T-cell (primary cell): ENCODE results near the gene SREBF2. TPM values are rescaled to one million over a fixed set of nuclear protein-coding genes. Genes with fewer than 3 reads are reported as not detected.

ENCODE experiments used
- ATAC-seq, 4 experiments: fragments of 200-7000 bp in 3 of 4; fragments of 150-1000 bp in 1 of 4; cut with Tn5 transposase; replicated peaks in 1 of 4; 1 replicate in 3 of 4; 2 replicates in 1 of 4; pipeline ENCODE4 v1.10.0; 2021; ENCODE audit warnings: moderate library complexity in 3 of 4, mild to moderate bottlenecking in 2 of 4, moderate number of reproducible peaks in 1 of 4
- CTCF ChIA-PET, 2 donors: fragments of 300-600 bp; sonication (Branson Sonifier 250); formaldehyde crosslinking; loops; one replicate each; lab custom pipeline; 2022; ENCODE audit warnings: antibody characterized with exemption in 2 of 2; lab: Charles Lee
- POLR2A ChIA-PET, 2 donors: fragments of 300-600 bp; sonication (Branson Sonifier 250); formaldehyde crosslinking; loops; one replicate each; lab custom pipeline; 2022; ENCODE audit warnings: antibody characterized with exemption in 2 of 2; lab: Charles Lee
- DNase-seq, 35 experiments: peaks; one replicate each; pipeline versions ENCODE4 v3.0.0 to v3.0.0-alpha.2; 2013 to 2023
- H3K27ac ChIP-seq: one replicate; pipeline ENCODE4 v1.5.1; 2013; ENCODE audit warnings: low read length
- H3K27me3 ChIP-seq, 2 experiments: replicated peaks in 1 of 2; 1 replicate in 1 of 2; 2 replicates in 1 of 2; pipeline versions ENCODE4 v1.6.1 to v1.7.0; 2013; ENCODE audit warnings: low read length in 1 of 2, mixed read lengths in 1 of 2; ENCODE audit not compliant: control insufficient read depth in 2 of 2, insufficient read depth in 2 of 2; ENCODE audit errors: extremely low read depth in 1 of 2
- H3K36me3 ChIP-seq, 2 donors: 1 replicate in 1 of 2; 2 replicates in 1 of 2; pipeline versions ENCODE4 v1.6.1 to v1.7.0; 2013; ENCODE audit warnings: low read length in 1 of 2; ENCODE audit not compliant: control insufficient read depth in 2 of 2, insufficient read depth in 1 of 2; ENCODE audit errors: extremely low read depth in 1 of 2
- H3K4me1 ChIP-seq, 2 experiments: 1 replicate in 1 of 2; 2 replicates in 1 of 2; pipeline versions ENCODE4 v1.6.1 to v1.7.0; 2013; ENCODE audit warnings: low read length in 2 of 2, mixed read lengths in 1 of 2; ENCODE audit not compliant: insufficient read depth in 2 of 2, control insufficient read depth in 1 of 2; ENCODE audit errors: extremely low read depth in 1 of 2
- H3K4me3 ChIP-seq, 2 donors: 1 replicate in 1 of 2; 2 replicates in 1 of 2; pipeline versions ENCODE4 v1.5.1 to v1.7.0; 2013; ENCODE audit warnings: mild to moderate bottlenecking in 2 of 2, low read length in 1 of 2, moderate library complexity in 1 of 2; ENCODE audit not compliant: control insufficient read depth in 1 of 2; ENCODE audit errors: extremely low read depth in 1 of 2
- H3K9me3 ChIP-seq: 2 replicates; pipeline ENCODE4 v1.7.0; 2013
- H3K27ac Mint-ChIP-seq, 2 donors: one replicate each; pipeline ENCODE4 v1.8.0; 2020 to 2021; ENCODE audit warnings: mild to moderate bottlenecking in 2 of 2, mixed read lengths in 2 of 2
- H3K27me3 Mint-ChIP-seq, 2 donors: one replicate each; pipeline ENCODE4 v1.8.0; 2021 to 2022; ENCODE audit warnings: mixed read lengths in 2 of 2
- H3K36me3 Mint-ChIP-seq: one replicate; pipeline ENCODE4 v1.8.0; 2021; ENCODE audit warnings: mixed read lengths
- H3K4me1 Mint-ChIP-seq, 3 donors: one replicate each; pipeline ENCODE4 v1.8.0; 2020 to 2022; ENCODE audit warnings: mixed read lengths in 3 of 3, mild to moderate bottlenecking in 1 of 3
- H3K4me3 Mint-ChIP-seq, 3 donors: one replicate each; pipeline ENCODE4 v1.8.0; 2020 to 2022; ENCODE audit warnings: mild to moderate bottlenecking in 3 of 3, mixed read lengths in 3 of 3, moderate library complexity in 3 of 3
- H3K9me3 Mint-ChIP-seq, 3 donors: one replicate each; pipeline ENCODE4 v1.8.0; 2020 to 2022; ENCODE audit warnings: mixed read lengths in 3 of 3
- WGBS: methylation state at CpG from one replicate; pipeline ENCODE4 v1.1.5; 2013; ENCODE audit warnings: missing lambda C conversion rate; ENCODE audit not compliant: insufficient coverage; 5-methylcytosine and 5-hydroxymethylcytosine counted together
- total RNA-seq, 35 experiments: library from RNA in 6 of 35; stranded (reverse) in 6 of 35; fragments of 120-200 nt in 1 of 35; gene quantifications; one replicate each; pipeline versions ENCODE4 v1.2.1 to v1.2.4 and lab custom pipeline; 2013 to 2026

SREBF2 gene
- total RNA-seq, 5 donors from 2014 or later (not counting 1 experiment from before 2014, with no cell fraction given) = 71.9 to 128 (median 112) TPM

GRCh38 chr22:41917903-41918791 lies 85.2 kb downstream of the SREBF2 start:
- Mint-ChIP-seq H3K27ac (no peak overlapping the region), H3K4me1 (peaks cover 22 to 31% (median 23%) of the 10 kb centered on the region in 3 donors), H3K27me3 (peaks cover 7 to 21% of the 10 kb centered on the region in 2 donors), H3K36me3 (no peaks in the 10 kb centered on the region), H3K9me3 (no peaks in the 10 kb centered on the region), H3K4me3 (peak overlapping the region; percentile 51 to 75 (median 59))
- Histone ChIP-seq H3K4me3 (no peak overlapping the region), H3K27ac (no peak overlapping the region), H3K4me1 (peaks cover 5 to 47% of the 10 kb centered on the region in 2 experiments), H3K27me3 (peaks cover 11 to 53% of the 10 kb centered on the region in 2 experiments), H3K36me3 (no peaks in the 10 kb centered on the region), H3K9me3 (no peaks in the 10 kb centered on the region)
- 79% methylated on average over 16 of the region's 23 CpGs for WGBS
- CTCF ChIA-PET = no interaction called here
- no peak for ATAC-seq
- POLR2A ChIA-PET = no interaction called here
- DNase-seq = peak in 4 of 35 experiments; percentile 20 to 45 (median 33)

GRCh38 chr22:41919357-41920224 lies 86.7 kb downstream of the SREBF2 start:
- peaks cover 20 to 29% (median 23%) of the 10 kb centered on the region in 3 donors for H3K4me1 Mint-ChIP-seq
- 10% methylated on average over 49 of the region's 62 CpGs for WGBS
- peak overlapping the region; percentile 7 for H3K27ac ChIP-seq

GRCh38 chr22:41920271-41920976 lies 87.5 kb downstream of the SREBF2 start:
- Mint-ChIP-seq H3K27ac (no peak overlapping the region), H3K27me3 (peaks cover 4 to 15% of the 10 kb centered on the region in 2 donors), H3K9me3 (no peaks in the 10 kb centered on the region), H3K4me1 (peaks cover 22 to 29% (median 25%) of the 10 kb centered on the region in 3 donors), H3K36me3 (no peaks in the 10 kb centered on the region), H3K4me3 (peak overlapping the region; percentile 47 to 75 (median 57))
- Histone ChIP-seq H3K4me1 (peaks cover 4 to 40% of the 10 kb centered on the region in 2 experiments), H3K9me3 (no peaks in the 10 kb centered on the region), H3K27ac (no peak overlapping the region), H3K36me3 (no peaks in the 10 kb centered on the region), H3K27me3 (peaks cover 10 to 47% of the 10 kb centered on the region in 2 experiments), H3K4me3 (no peak overlapping the region)
- ChIA-PET POLR2A (no interaction called here), CTCF (interaction anchor here in 1 of 2 donors (1.3 kb wide), 1 partner anchor 174 kb away, joined by 3 read pairs; no protein-coding TSS in a partner anchor)
- no peak for DNase-seq
- WGBS = 79% methylated on average over 17 of the region's 21 CpGs
- ATAC-seq = peak in 1 of 4 experiments; percentile 1

More at GRCh38 chr22:41919357-41920224, 86.7 kb downstream of the SREBF2 start:
- no peaks in the 10 kb centered on the region for H3K36me3 Mint-ChIP-seq
- no peaks in the 10 kb centered on the region for H3K36me3 ChIP-seq
- H3K9me3 Mint-ChIP-seq = no peaks in the 10 kb centered on the region
- H3K27me3 Mint-ChIP-seq = peaks cover 4 to 17% of the 10 kb centered on the region in 2 donors
- H3K9me3 ChIP-seq = no peaks in the 10 kb centered on the region
- peak; percentile 46 to 66 (median 52) for ATAC-seq
- H3K27me3 ChIP-seq = peaks cover 10 to 47% of the 10 kb centered on the region in 2 experiments
- CTCF ChIA-PET = no interaction called here
- H3K27ac Mint-ChIP-seq = peak overlapping the region in 1 of 2 donors; percentile 48
- H3K4me3 ChIP-seq = peak overlapping the region; percentile 48 to 68
- H3K4me1 ChIP-seq = peaks cover 5 to 40% of the 10 kb centered on the region in 2 experiments
- POLR2A ChIA-PET = interaction anchor here in 1 of 2 donors (0.6 kb wide), 1 partner anchor 57 kb away, joined by 3 read pairs; no protein-coding TSS in a partner anchor
- peak in 7 of 35 experiments; percentile 22 to 51 (median 33) for DNase-seq
- peak overlapping the region; percentile 66 to 75 (median 67) for H3K4me3 Mint-ChIP-seq

GRCh38 chr22:41922328-41922727 lies 89.4 kb downstream of the SREBF2 start:
- no peak for DNase-seq
- H3K4me3 ChIP-seq = no peak overlapping the region
- H3K36me3 Mint-ChIP-seq = no peaks in the 10 kb centered on the region
- no peaks in the 10 kb centered on the region for H3K27me3 Mint-ChIP-seq
- H3K36me3 ChIP-seq = no peaks in the 10 kb centered on the region
- ChIA-PET POLR2A (interaction anchor here (0.7 kb wide), 2 partner anchors 26 to 60 kb away, joined by 6 to 9 read pairs; no protein-coding TSS in a partner anchor), CTCF (no interaction called here)
- no peaks in the 10 kb centered on the region for H3K9me3 Mint-ChIP-seq
- H3K27me3 ChIP-seq = peaks cover 0 to 44% of the 10 kb centered on the region in 2 experiments
- peaks cover 21 to 25% (median 24%) of the 10 kb centered on the region in 3 donors for H3K4me1 Mint-ChIP-seq
- no peak overlapping the region for H3K27ac ChIP-seq
- H3K27ac Mint-ChIP-seq = no peak overlapping the region
- no peak for ATAC-seq
- WGBS = 84% methylated on average over 3 of the region's 5 CpGs
- H3K4me1 ChIP-seq = peaks cover 3 to 48% of the 10 kb centered on the region in 2 experiments
- no peaks in the 10 kb centered on the region for H3K9me3 ChIP-seq
- no peak overlapping the region for H3K4me3 Mint-ChIP-seq

- H3K27me3 ChIP-seq = peaks cover 0 to 36% of the 10 kb centered on the region in 2 experiments
- no peaks in the 10 kb centered on the region for H3K36me3 ChIP-seq
- Mint-ChIP-seq H3K27me3 (no peaks in the 10 kb centered on the region), H3K4me1 (peaks cover 23 to 29% (median 27%) of the 10 kb centered on the region in 3 donors), H3K36me3 (no peaks in the 10 kb centered on the region), H3K27ac (no peak overlapping the region), H3K9me3 (no peaks in the 10 kb centered on the region), H3K4me3 (no peak overlapping the region)
- 81% methylated on average over 3 of the region's 4 CpGs for WGBS
- DNase-seq (no peak), ATAC-seq (no peak)
- H3K9me3 ChIP-seq = no peaks in the 10 kb centered on the region
- ChIA-PET CTCF (interaction anchor here in 1 of 2 donors (0.6 to 1.7 kb wide), 2 partner anchors 18 to 84 kb away, joined by 3 to 6 read pairs; no protein-coding TSS in a partner anchor), POLR2A (interaction anchor here (0.7 to 1.0 kb wide), 3 partner anchors 11 to 225 kb away, joined by 3 to 6 read pairs (median 3); no protein-coding TSS in a partner anchor)
- H3K4me3 ChIP-seq = no peak overlapping the region
- H3K4me1 ChIP-seq = peaks cover 3 to 46% of the 10 kb centered on the region in 2 experiments
- no peak overlapping the region for H3K27ac ChIP-seq
Observed at GRCh38 chr22:41922940-41923594, 90.2 kb downstream of the SREBF2 start.
